ENCODE results near the gene TMEM63A. TPM values are rescaled to one million over a fixed set of nuclear protein-coding genes. Genes with fewer than 3 reads are reported as not detected.

Gene TMEM63A
- total and polyA plus RNA-seq, 2 of the 13 experiments (the other 11 are each of a cell fraction or from before 2014, with no cell fraction given): 23.9 to 53.3 TPM

DNA sequence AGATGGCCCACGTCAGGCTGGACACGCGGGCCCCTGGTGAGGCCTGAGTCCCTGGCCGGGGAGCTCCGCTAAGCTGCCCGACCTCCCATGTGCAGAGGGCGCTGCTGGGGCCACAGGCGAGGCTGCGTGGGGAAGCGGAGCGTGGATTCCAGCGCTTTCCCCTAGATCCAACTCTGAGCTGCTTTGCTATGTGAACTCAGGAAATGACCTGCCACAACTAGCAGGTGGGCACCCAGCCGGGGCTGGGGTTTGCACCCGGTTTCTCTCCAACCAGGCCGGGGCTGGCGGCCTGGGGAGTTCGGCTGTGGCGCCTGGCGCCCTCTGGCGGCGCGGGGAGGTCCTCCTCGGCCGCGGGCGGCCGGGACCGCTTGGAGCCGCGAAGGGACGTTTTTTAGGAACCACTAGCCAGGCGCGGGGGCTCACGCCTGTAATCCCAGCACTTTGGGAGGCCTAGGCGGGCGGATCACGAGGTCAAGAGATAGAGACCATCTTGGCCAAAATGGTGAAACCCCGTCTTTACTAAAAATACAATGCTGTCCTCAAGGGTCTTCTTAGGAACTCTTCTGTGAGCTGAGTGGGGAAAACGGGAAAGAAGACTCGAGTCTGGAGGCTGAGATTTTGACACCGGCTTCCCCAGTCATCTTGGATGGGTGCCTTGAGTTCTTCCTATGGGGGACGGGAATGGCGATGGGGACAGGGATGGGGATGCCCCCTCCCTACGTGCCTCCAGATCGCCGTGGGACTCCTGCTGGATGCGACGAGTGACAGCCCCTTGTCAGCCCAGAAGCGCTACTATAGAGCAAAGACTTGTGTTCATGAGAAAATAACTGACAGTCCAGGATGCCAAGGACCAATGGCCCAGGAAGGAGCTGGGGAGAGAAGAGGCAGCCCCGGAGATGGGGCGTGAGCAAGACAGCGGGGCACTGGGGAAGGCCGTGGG is 29.3 kb upstream of the TMEM63A start (continued):
- TF ChIP-seq, protein P1, sequence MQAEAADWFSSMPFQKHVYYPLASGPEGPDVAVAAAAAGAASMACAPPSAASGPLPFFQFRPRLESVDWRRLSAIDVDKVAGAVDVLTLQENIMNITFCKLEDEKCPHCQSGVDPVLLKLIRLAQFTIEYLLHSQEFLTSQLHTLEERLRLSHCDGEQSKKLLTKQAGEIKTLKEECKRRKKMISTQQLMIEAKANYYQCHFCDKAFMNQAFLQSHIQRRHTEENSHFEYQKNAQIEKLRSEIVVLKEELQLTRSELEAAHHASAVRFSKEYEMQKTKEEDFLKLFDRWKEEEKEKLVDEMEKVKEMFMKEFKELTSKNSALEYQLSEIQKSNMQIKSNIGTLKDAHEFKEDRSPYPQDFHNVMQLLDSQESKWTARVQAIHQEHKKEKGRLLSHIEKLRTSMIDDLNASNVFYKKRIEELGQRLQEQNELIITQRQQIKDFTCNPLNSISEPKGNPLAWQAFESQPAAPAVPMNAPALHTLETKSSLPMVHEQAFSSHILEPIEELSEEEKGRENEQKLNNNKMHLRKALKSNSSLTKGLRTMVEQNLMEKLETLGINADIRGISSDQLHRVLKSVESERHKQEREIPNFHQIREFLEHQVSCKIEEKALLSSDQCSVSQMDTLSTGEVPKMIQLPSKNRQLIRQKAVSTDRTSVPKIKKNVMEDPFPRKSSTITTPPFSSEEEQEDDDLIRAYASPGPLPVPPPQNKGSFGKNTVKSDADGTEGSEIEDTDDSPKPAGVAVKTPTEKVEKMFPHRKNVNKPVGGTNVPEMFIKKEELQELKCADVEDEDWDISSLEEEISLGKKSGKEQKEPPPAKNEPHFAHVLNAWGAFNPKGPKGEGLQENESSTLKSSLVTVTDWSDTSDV (CRISPR knock-in tag; IDR thresholded peaks at IDR 0.05): no peak
- TF ChIP-seq ZNF660 (CRISPR knock-in tag; IDR thresholded peaks at IDR 0.05; ENCODE audit: borderline replicate concordance, low read depth) (no peak), ZNF274 (CRISPR knock-in tag; IDR thresholded peaks at IDR 0.05) (no peak), RNF2 (conservative IDR thresholded peaks at IDR 0.05; ENCODE audit: low read depth) (no peak), JARID2 (CRISPR knock-in tag; IDR thresholded peaks at IDR 0.05; ENCODE audit: insufficient replicate concordance) (no peak), NFE2 (CRISPR knock-in tag; IDR thresholded peaks at IDR 0.05) (no peak), ZNF616 (CRISPR knock-in tag; IDR thresholded peaks at IDR 0.05; ENCODE audit: low read depth) (no peak), ZNF12 (CRISPR knock-in tag; IDR thresholded peaks at IDR 0.05) (no peak)
- TF ChIP-seq, protein P2, sequence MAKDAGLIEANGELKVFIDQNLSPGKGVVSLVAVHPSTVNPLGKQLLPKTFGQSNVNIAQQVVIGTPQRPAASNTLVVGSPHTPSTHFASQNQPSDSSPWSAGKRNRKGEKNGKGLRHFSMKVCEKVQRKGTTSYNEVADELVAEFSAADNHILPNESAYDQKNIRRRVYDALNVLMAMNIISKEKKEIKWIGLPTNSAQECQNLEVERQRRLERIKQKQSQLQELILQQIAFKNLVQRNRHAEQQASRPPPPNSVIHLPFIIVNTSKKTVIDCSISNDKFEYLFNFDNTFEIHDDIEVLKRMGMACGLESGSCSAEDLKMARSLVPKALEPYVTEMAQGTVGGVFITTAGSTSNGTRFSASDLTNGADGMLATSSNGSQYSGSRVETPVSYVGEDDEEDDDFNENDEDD (CRISPR knock-in tag; IDR thresholded peaks at IDR 0.05; ENCODE audit: borderline replicate concordance): no peak
- TF ChIP-seq, protein P3, sequence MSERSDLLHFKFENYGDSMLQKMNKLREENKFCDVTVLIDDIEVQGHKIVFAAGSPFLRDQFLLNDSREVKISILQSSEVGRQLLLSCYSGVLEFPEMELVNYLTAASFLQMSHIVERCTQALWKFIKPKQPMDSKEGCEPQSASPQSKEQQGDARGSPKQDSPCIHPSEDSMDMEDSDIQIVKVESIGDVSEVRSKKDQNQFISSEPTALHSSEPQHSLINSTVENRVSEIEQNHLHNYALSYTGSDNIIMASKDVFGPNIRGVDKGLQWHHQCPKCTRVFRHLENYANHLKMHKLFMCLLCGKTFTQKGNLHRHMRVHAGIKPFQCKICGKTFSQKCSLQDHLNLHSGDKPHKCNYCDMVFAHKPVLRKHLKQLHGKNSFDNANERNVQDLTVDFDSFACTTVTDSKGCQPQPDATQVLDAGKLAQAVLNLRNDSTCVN (CRISPR knock-in tag; IDR thresholded peaks at IDR 0.05; ENCODE audit: borderline replicate concordance): 0 out of 2 replicates have a peak, but pooled peaks have one; percentile 23
- TF ChIP-seq, protein P4, sequence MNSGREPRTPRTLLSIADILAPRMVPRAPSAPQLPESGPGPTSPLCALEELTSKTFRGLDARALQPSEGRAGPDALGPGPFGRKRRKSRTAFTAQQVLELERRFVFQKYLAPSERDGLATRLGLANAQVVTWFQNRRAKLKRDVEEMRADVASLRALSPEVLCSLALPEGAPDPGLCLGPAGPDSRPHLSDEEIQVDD (CRISPR knock-in tag; IDR thresholded peaks at IDR 0.05; ENCODE audit: borderline replicate concordance): no peak
- TF ChIP-seq, protein P5, sequence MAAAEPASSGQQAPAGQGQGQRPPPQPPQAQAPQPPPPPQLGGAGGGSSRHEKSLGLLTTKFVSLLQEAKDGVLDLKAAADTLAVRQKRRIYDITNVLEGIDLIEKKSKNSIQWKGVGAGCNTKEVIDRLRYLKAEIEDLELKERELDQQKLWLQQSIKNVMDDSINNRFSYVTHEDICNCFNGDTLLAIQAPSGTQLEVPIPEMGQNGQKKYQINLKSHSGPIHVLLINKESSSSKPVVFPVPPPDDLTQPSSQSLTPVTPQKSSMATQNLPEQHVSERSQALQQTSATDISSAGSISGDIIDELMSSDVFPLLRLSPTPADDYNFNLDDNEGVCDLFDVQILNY (CRISPR knock-in tag; conservative IDR thresholded peaks at IDR 0.05): no peak
- TF ChIP-seq, protein P6, sequence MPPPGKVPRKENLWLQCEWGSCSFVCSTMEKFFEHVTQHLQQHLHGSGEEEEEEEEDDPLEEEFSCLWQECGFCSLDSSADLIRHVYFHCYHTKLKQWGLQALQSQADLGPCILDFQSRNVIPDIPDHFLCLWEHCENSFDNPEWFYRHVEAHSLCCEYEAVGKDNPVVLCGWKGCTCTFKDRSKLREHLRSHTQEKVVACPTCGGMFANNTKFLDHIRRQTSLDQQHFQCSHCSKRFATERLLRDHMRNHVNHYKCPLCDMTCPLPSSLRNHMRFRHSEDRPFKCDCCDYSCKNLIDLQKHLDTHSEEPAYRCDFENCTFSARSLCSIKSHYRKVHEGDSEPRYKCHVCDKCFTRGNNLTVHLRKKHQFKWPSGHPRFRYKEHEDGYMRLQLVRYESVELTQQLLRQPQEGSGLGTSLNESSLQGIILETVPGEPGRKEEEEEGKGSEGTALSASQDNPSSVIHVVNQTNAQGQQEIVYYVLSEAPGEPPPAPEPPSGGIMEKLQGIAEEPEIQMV (CRISPR knock-in tag; IDR thresholded peaks at IDR 0.05; ENCODE audit: low read depth): no peak

Data from HepG2 (cell line).